Lower lobe of right lung (tissue), 2 donors: ENCODE data around the gene SRGAP3. TPM values are rescaled to one million over a fixed set of nuclear protein-coding genes. Genes with fewer than 3 reads are reported as not detected.

Experiments used
- ATAC-seq, 2 donors: fragments of 200-7000 bp; cut with Tn5 transposase; one replicate each; pipeline ENCODE4 v1.9.1; 2020 to 2022; ENCODE audit warnings: mild to moderate bottlenecking in 2 of 2, moderate library complexity in 2 of 2
- DNase-seq: peaks from one replicate; pipeline ENCODE4 v3.0.0-alpha.2; 2020
- H3K27ac ChIP-seq: fragments of 200-600 bp; one replicate; pipeline ENCODE4 v1.8.0; 2022
- H3K27me3 ChIP-seq: fragments of 200-600 bp; one replicate; pipeline ENCODE4 v1.8.0; 2022; ENCODE audit warnings: low read depth
- H3K36me3 ChIP-seq: fragments of 200-600 bp; one replicate; pipeline ENCODE4 v1.8.0; 2022; ENCODE audit warnings: mild to moderate bottlenecking
- H3K4me1 ChIP-seq: fragments of 200-600 bp; one replicate; pipeline ENCODE4 v1.8.0; 2022
- H3K4me3 ChIP-seq: fragments of 200-600 bp; one replicate; pipeline ENCODE4 v1.8.0; 2022; ENCODE audit warnings: mild to moderate bottlenecking
- H3K9me3 ChIP-seq: fragments of 200-600 bp; one replicate; pipeline ENCODE4 v1.8.0; 2022
- CTCF ChIP-seq: fragments of 200-600 bp; IDR thresholded peaks from one replicate; pipeline ENCODE4 v1.8.0; 2022; ENCODE audit warnings: antibody characterized with exemption, mild to moderate bottlenecking
- intact Hi-C: fragments of 100-400 bp; cut with DNase I; formaldehyde crosslinking; loops from one replicate; pipeline ENCODE4 v1.11.0; 2022
- total RNA-seq: library from RNA; stranded (reverse); fragmentation: NEBNext Ultra II Directional; extraction: Animal tissue kit (Norgen Biotek cat#: 25700); gene quantifications from one replicate; pipeline ENCODE4 v1.2.1, GENCODE V29; 2021
- donor health status: DM: no; HTN: yes; CAD: no; lungs with severe emphysema.

Gene SRGAP3
- total RNA-seq, 1 donor from 2014 or later = 7.8 TPM

DNA sequence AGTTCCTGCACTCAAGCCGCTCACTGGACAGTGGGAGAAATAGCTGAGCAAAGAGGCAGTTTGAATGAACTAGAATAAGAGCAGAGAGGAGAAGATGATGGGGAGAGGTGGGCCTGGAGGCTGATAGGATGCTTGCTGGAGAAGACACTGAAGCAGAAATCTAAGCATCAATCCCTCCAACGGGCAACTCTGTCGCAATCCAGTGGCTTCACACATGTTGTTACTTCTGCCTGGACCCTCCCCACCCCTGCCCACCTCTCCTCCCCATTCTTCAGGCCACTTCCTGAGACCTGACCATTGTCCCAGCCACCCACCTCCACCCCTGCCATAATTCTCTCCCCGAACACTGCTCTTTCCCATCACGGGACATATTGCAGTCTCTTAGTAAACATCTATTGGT, 76.0 kb downstream of the SRGAP3 start:
- Histone ChIP-seq H3K27ac (no peak overlapping the region), H3K4me3 (no peak overlapping the region), H3K36me3 (no peaks in the 10 kb centered on the region), H3K4me1 (no peaks in the 10 kb centered on the region), H3K9me3 (no peaks in the 10 kb centered on the region), H3K27me3 (no peaks in the 10 kb centered on the region)
- no peak for TF ChIP-seq CTCF
- DNase-seq (no peak), ATAC-seq (no peak)
- intact Hi-C loops = no loop called here

- Histone ChIP-seq H3K27me3 (no peaks in the 10 kb centered on the region), H3K9me3 (no peaks in the 10 kb centered on the region), H3K27ac (no peak overlapping the region), H3K4me3 (no peak overlapping the region), H3K4me1 (no peaks in the 10 kb centered on the region), H3K36me3 (no peaks in the 10 kb centered on the region)
- ATAC-seq (peak; percentile 11 to 18), DNase-seq (no peak)
- no peak for TF ChIP-seq CTCF
- intact Hi-C loops = no loop called here
These were observed 76.6 kb downstream of the SRGAP3 start for GRCh38 chr3:9172851-9173321.

DNA sequence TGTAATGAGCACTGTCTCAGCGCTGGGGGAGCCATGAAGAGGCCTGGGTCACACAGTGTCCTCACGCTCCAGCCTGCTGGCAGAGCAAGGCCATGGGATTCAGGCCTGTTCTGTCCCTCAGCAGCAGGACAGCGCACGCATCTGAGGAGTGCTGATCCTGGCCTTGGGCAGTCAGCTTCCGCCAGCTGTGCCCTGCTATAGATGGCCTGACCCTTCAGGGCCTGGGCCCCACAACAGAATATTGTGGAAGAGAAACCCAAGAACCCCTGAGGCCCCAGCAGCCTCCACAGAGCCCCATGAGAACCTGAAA, 78.6 kb downstream of the SRGAP3 start:
- H3K9me3 ChIP-seq = no peaks in the 10 kb centered on the region
- H3K4me3 ChIP-seq = no peak overlapping the region
- intact Hi-C loops = no loop called here
- H3K36me3 ChIP-seq = no peaks in the 10 kb centered on the region
- no peak for ATAC-seq
- no peaks in the 10 kb centered on the region for H3K4me1 ChIP-seq
- no peak for DNase-seq
- TF ChIP-seq CTCF = no peak
- H3K27ac ChIP-seq = no peak overlapping the region
- no peaks in the 10 kb centered on the region for H3K27me3 ChIP-seq

DNA sequence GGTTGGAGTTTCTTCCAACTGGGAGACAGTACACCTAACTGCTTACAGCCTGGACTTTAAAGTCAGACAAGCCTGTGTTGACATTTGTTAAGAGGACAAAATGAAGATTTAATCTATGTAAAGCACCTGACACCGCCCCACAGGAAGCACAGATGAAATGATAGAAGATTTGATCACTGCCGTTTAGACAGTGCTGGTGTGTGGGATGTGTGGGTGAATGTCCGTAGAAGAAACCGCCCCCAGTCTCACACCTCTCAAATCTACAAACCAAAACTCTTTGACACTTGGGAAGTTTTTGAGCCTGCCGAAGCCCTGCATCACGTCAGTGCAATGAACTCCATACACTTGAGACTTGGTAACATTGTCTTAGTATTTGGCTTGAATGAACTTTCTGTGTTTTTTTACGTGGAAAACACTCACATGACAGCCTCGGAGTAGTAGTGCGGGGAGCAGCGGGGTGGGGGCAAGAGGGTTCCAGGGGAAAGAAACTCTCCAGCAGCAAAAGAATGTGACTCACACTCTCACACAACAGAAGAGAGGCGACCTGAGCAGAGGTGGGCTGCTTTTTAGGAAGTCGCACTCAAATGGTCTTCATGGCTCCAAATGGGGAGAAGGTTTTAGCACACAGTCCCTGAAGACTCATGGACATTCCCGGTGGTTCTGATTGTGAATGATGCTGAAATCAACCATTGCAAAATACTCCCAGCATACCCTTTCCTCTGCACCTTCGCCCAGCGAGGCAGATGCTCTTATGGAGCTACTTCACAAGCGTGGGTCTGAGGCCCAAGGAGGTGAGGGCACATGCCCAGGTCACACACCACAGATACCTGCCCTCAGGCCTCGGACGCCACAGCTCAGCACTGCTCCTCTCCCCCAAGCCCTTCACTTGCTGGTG, 79.2 kb downstream of the SRGAP3 start:
- ATAC-seq (peak in 1 of 2 donors; percentile 6), DNase-seq (no peak)
- H3K4me3 ChIP-seq = no peak overlapping the region
- H3K27ac ChIP-seq = no peak overlapping the region
- no peaks in the 10 kb centered on the region for H3K9me3 ChIP-seq
- no peaks in the 10 kb centered on the region for H3K27me3 ChIP-seq
- H3K4me1 ChIP-seq = no peaks in the 10 kb centered on the region
- no peak for TF ChIP-seq CTCF
- no peaks in the 10 kb centered on the region for H3K36me3 ChIP-seq
- intact Hi-C loops = no loop called here

DNA sequence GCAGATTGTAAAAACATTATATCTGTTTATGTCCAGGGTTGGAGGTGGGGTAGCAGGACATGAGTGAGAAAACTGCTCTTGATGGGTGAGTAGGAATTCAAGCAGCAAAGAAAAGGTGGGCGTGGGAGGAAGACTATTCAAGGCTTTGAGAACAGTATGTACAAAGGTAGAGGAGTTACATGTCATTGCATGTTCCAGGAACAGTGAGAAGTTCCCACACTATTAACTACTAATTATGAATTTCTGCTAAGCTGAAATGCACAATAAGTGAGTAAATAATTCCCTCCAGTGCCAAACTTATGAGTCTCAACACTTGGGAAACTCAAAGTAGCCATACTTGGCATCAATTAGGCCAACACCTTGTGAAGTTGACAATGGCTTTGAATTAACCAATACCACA, 80.1 kb downstream of the SRGAP3 start:
- Histone ChIP-seq H3K4me1 (no peaks in the 10 kb centered on the region), H3K4me3 (no peak overlapping the region), H3K27ac (no peak overlapping the region), H3K27me3 (no peaks in the 10 kb centered on the region), H3K36me3 (no peaks in the 10 kb centered on the region), H3K9me3 (no peaks in the 10 kb centered on the region)
- intact Hi-C loops = no loop called here
- peak in 1 of 2 donors; percentile 7 for ATAC-seq
- no peak for TF ChIP-seq CTCF
- DNase-seq = no peak
